ENCODE measurements around the gene ZBTB17. TPM values are rescaled to one million over a fixed set of nuclear protein-coding genes. Genes with fewer than 3 reads are reported as not detected.
A peak's percentile ranks its signal among the peaks of the same experiment; 100 is the strongest.

Gene ZBTB17
- total and polyA plus RNA-seq, 12 donors: 8.0 to 172 (median 33.7) TPM

GRCh38 chr1:15975358-15975804 is 520 bp downstream of the ZBTB17 start:
- H3K27ac ChIP-seq: peak overlapping the region in 4 of 5 donors; percentile 62 to 79 (median 76)
- H3K9me3 ChIP-seq (replicated peaks in 1 of 3): no peaks in the 10 kb centered on the region
- peak overlapping the region; percentile 69 to 94 (median 84) for H3K4me3 ChIP-seq
- intact Hi-C loops (cut with DNase I): no loop called here
- peaks cover 5 to 10% of the 10 kb centered on the region in 2 donors for H3K4me1 ChIP-seq (replicated peaks in 1 of 2)
- peak; percentile 43 to 77 (median 56) for DNase-seq
- H3K36me3 ChIP-seq (replicated peaks in 1 of 2): peaks cover 0 to 7% of the 10 kb centered on the region in 2 donors
- no peaks in the 10 kb centered on the region for H3K27me3 ChIP-seq
- TF ChIP-seq CTCF (IDR thresholded peaks at IDR 0.05): peak in 1 of 6 experiments; percentile 9
- no peak for TF ChIP-seq POLR2A (IDR thresholded peaks at IDR 0.05)
- WGBS, 4 donors: 0 to 2% (median 1%) methylated on average over 3 to 47 of the region's 47 CpGs

DNA sequence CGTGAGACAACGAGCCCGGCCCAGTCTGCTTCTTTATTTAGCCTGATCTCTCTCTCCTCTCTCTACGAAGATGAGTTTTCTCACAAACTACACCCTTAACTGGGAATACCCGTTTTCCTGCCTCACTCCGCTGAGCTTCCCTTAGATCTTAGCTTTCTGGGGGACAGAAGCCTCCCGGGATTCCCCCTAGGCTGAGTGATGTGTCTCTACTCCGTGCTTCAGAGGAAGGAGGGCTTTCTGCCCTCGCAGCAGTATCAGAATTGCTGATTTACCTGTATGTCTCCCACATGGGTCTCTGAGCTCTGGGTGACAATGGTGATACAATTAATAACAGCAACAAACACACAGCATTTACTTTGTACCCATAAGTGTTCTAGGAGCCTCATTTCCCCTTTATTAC is 1.0 kb downstream of the ZBTB17 start:
- Histone ChIP-seq H3K4me1 (replicated peaks in 1 of 2) (peaks cover 5 to 10% of the 10 kb centered on the region in 2 donors), H3K36me3 (replicated peaks in 1 of 2) (peaks cover 0 to 10% of the 10 kb centered on the region in 2 donors), H3K4me3 (peak overlapping the region in 2 of 4 donors; percentile 69 to 78), H3K9me3 (replicated peaks in 1 of 3) (no peaks in the 10 kb centered on the region), H3K27ac (peak overlapping the region in 1 of 5 donors; percentile 62), H3K27me3 (no peaks in the 10 kb centered on the region)
- TF ChIP-seq POLR2A (IDR thresholded peaks at IDR 0.05): no peak
- TF ChIP-seq CTCF (IDR thresholded peaks at IDR 0.05): no peak
- DNase-seq: no peak
- 54 to 64% (median 55%) methylated on average over 9 of the region's 9 CpGs for WGBS, 4 donors
- intact Hi-C loops (cut with DNase I): no loop called here

GRCh38 chr1:15973772-15974171 is 2.1 kb downstream of the ZBTB17 start:
- WGBS, 4 donors: 90 to 95% (median 93%) methylated on average over 4 of the region's 4 CpGs
- intact Hi-C loops (cut with DNase I): no loop called here
- H3K4me3 ChIP-seq: no peak overlapping the region
- TF ChIP-seq CTCF (IDR thresholded peaks at IDR 0.05) (no peak), POLR2A (IDR thresholded peaks at IDR 0.05) (no peak)
- H3K4me1 ChIP-seq (replicated peaks in 1 of 2): peaks cover 5 to 10% of the 10 kb centered on the region in 2 donors
- no peak overlapping the region for H3K27ac ChIP-seq
- no peak for DNase-seq
- peaks cover 0 to 16% of the 10 kb centered on the region in 2 donors for H3K36me3 ChIP-seq (replicated peaks in 1 of 2)
- H3K27me3 ChIP-seq: no peaks in the 10 kb centered on the region
- no peaks in the 10 kb centered on the region for H3K9me3 ChIP-seq (replicated peaks in 1 of 3)

GRCh38 chr1:15972409-15972808 is 3.5 kb downstream of the ZBTB17 start:
- DNase-seq: no peak
- Histone ChIP-seq H3K4me3 (no peak overlapping the region), H3K27me3 (no peaks in the 10 kb centered on the region), H3K27ac (no peak overlapping the region), H3K36me3 (replicated peaks in 1 of 2) (peaks cover 0 to 19% of the 10 kb centered on the region in 2 donors), H3K4me1 (replicated peaks in 1 of 2) (peaks cover 5 to 19% of the 10 kb centered on the region in 2 donors), H3K9me3 (replicated peaks in 1 of 3) (no peaks in the 10 kb centered on the region)
- 91 to 100% (median 97%) methylated on average over 1 of the region's 1 CpG for WGBS, 4 donors
- intact Hi-C loops (cut with DNase I): no loop called here
- TF ChIP-seq CTCF (IDR thresholded peaks at IDR 0.05) (no peak), POLR2A (IDR thresholded peaks at IDR 0.05) (no peak)
